NCI-H82 (cell line): ENCODE measurements around the gene MAVS.
"Not testable (repeated sequence)": the region's sequence is repeated elsewhere in the genome, so short reads cannot be mapped to it uniquely, and the experiment has no call there.

Experiments
- DNase-seq: peaks from one replicate; lab custom pipeline; 2025; lab: John Stamatoyannopoulos, UW

The MAVS gene

DNA sequence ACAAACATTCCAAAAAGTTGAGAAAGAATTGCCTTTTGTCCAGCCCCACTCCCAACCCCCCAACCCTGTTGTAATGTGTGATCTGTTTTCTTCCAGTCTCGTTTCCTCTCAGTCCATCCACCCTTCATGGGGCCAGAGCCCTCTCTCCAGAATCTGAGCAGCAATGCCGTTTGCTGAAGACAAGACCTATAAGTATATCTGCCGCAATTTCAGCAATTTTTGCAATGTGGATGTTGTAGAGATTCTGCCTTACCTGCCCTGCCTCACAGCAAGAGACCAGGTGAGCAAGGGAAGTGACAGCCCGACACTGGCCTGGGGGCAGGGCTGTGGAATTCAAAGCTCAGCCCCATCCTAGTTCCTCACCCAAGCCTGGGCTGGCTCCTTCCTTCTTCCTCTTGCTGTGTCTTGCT lies 7.8 kb downstream of the MAVS start:
- DNase-seq = no peak

DNA sequence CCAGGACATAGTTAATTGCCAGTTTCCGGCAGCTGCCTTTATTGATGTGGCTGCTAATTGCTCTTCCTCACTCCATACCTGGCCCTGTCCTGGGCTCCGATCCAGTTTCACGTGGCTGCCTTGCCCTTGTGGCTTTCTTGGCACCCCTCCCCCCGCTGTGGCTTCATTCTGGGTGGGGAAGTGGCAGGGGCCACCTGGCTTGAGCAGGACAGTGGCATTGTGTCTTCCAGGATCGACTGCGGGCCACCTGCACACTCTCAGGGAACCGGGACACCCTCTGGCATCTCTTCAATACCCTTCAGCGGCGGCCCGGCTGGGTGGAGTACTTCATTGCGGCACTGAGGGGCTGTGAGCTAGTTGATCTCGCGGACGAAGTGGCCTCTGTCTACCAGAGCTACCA lies 10.8 kb downstream of the MAVS start:
- no peak for DNase-seq

DNA sequence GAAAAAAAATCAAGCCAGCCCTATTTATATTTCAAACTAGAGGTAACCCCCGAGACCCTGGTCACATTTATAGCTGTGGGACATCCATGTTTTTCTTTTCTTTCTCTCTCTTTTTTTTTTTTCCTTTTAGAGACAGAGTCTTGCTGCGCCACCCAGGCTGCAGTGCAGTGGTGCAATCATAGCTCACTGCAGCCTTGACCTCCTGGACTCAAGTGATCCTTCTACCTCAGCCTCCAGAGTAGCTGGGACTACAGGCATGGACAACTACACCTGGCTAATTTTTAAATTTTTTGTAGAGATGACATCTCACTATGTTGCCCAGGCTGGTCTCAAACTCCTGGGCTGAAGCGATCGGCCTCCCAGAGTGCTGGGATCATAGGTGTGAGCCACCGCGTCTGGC lies 12.1 kb downstream of the MAVS start:
- DNase-seq = no peak

DNA sequence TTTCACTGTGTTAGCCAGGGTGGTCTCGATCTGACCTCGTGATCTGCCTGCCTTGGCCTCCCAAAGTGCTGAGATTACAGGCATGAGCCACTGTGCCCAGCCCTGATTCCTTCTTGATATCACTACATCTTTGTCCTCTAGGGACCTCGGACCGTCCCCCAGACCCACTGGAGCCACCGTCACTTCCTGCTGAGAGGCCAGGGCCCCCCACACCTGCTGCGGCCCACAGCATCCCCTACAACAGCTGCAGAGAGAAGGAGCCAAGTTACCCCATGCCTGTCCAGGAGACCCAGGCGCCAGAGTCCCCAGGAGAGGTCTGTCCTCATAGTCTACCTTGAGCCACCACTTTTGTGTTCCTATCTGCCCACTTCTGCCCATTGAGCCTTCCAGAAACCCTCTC lies 14.6 kb downstream of the MAVS start:
- DNase-seq = no peak

DNA sequence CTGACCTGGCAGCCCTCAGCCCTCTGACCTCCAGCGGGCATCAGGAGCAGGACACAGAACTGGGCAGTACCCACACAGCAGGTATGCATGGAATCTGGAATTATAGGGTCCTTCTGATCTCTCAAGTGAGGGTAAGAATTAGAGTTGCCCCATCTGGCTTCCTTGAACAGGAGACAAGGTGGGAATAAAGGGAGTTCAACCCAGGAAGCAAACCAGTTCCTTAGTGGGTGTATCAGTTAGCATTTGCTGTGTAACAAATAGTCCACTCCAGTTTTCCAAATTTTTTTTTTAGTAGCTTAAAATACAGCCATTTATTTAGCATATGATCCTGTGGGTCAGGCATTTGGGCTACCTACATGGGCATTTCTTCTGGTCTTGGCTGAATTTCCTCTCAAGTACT lies 15.7 kb downstream of the MAVS start:
- no peak for DNase-seq

DNA sequence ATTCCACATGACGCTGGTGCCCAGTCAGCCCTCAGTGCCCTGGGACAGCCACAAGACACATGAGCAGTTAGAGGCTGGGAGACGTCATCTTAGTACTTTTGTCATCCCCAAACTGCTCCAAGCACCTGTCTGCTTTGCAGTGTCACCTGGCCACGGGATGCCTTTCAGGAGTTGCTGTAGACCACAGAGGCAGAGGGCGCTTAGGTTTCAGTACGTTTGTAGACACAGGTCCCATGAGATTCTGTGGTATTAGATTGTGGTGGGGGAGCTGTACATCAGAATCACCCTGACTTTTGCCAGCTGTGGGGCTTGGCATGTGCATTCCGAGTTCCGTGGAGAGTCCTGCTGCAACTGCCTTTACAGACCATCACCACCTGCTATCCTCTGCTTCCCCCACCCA lies 16.7 kb downstream of the MAVS start:
- no peak for DNase-seq

DNA sequence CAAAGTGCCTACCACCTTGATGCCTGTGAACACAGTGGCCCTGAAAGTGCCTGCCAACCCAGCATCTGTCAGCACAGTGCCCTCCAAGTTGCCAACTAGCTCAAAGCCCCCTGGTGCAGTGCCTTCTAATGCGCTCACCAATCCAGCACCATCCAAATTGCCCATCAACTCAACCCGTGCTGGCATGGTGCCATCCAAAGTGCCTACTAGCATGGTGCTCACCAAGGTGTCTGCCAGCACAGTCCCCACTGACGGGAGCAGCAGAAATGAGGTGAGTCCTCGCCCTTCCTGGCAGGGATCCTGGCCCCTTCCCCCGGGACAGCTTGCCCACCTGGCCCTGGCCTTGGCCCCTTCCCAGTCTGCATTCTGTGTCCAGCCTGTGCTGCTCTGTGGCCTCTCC lies 17.9 kb downstream of the MAVS start:
- DNase-seq = no peak

DNA sequence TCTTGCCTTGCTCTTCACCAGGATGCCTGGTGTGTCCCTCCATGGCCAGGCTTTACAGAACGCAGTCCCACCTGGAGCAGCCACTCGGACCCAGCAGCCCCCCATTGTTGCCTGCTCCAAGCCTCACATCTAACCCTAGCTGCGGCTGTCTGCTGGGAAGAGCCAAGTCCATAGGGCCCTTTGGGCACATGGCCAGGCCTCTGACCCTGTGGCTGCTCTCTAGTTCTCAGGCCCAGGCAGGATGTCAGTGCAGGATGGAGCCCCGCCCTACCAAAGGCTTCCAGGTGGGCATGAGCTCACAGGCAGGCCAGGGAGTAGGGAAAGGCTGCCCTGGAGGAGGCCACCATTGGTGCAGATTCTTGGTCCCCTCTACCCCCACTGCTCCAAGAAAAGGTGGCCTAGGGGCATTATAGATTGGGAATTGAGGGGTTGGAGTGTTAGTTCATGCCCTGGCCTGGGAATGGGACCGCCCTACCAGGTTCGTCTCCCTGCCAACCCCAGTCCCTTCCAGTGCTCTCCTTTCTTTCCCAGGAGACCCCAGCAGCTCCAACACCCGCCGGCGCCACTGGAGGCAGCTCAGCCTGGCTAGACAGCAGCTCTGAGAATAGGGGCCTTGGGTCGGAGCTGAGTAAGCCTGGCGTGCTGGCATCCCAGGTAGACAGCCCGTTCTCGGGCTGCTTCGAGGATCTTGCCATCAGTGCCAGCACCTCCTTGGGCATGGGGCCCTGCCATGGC lies 18.7 kb downstream of the MAVS start:
- no peak for DNase-seq

DNA sequence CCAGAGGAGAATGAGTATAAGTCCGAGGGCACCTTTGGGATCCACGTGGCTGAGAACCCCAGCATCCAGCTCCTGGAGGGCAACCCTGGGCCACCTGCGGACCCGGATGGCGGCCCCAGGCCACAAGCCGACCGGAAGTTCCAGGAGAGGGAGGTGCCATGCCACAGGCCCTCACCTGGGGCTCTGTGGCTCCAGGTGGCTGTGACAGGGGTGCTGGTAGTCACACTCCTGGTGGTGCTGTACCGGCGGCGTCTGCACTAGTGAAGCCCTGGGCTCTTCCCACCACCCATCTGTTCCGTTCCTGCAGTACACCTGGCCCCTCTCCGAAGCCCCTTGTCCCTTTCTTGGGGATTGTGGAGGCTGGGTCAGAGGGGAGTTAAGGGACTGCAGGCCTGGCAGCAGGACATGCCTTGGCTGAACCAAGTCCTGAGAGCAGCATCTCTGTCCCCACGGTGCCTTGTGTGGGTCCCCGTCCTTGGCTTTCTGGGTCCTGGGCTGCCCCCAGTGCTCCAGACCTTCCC lies 19.3 kb downstream of the MAVS start:
- no peak for DNase-seq

DNA sequence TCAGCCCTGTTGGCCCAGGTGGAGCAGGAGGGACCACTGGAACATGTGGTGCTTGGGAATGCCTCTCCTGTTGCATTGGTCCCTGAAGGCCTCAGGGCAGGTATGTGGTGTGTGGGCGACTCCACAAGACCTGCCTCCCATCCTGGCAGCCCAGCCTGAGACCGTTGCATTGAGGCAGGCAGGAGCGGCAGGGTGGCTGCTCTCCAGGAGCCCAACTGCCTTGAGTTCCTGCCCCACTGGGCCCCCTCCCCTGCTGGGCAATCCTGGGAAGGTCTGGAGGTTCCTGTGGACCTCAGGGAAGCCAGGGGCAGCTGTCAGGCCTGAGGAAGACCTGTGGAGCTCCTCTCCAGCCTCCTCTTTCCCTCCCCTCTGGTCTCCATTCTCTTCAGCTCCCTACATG lies 19.8 kb downstream of the MAVS start:
- DNase-seq = no peak

DNA sequence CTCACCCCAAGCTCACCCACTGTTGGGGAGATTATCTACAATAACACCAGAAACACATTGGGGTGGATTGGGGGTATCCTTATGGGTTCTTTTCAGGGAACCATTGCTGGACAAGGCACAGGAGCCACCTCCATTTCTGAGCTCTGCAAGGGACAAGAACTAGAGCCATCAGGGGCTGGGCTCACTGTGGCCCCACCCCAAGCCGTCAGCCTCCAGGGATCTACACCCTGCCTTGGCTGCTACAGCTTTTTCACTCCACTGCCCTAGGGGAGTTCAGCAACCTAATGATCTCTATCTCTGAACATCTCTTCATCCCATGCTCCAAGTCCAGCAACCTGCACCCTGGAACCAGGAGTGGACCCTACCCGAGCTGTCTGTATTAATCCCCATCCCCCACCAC lies 21.2 kb downstream of the MAVS start:
- DNase-seq = no peak

DNA sequence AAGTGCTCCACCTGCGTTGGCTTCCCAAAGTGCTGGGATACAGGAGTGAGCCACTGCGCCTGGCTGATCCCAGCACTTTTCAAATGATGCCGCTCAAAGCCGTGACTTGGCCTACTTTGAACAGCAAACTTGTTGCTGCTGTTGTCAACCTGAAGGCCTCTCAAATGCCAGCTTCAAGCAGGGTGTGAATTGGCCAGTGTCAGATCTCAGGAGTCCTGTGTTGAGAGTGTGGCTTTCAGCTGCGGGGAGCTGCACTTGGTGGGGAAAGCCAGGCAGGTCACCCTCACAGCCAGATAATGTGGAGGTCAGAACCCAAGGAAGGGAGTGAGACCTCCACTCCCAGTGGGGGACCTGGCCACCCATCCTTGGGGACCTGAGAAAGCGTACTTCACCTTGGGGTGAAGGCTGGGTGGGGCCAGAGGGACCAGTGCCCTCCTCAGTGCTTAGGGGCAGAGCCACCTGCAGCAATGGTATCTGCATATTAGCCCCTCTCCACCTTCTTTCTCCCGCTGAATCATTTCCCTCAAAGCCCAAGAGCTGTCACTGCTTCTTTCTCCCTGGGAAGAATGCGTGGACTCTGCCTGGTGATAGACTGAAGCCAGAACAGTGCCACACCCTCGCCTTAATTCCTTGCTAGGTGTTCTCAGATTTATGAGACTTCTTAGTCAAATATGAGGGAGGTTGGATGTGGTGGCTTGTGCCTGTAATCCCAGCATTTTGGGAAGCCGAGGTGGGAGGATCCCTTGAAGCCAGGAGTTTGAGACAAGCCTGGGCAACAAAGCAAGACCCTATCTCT lies 23.4 kb downstream of the MAVS start:
- no peak for DNase-seq

DNA sequence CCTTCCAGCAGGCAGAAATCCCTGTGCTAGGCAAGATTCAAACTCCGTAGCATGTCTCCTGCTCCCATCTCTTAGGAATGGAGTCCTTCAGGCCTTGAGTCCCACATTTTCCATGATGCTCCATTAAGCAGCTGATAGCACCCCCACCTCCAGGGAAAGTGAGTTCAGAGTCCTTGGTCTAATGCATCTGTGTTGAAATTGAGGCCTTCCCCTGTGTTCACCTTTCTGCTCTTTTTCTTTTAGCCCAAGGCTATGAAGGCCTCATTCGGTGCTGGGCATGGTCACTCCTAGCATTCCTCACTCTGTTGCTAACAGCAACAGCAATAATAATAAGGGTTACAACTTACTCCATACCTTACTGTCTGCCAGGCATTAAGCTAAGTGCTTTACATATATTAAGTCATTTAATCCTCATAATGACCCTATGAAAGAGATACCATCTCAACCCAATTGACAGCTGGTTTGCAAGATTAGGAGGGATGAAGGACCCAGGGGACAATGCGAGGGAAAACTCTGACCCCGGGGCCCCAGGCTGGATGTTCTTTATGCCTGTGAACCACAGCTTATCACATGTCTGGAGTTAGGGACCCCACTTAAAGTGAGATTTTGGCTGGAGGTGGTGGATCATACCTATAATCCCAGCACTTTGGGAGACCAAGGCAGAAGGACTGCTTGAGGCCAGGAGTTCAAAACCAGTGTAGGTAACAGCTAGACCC lies 25.1 kb downstream of the MAVS start:
- DNase-seq = peak; percentile 95

DNA sequence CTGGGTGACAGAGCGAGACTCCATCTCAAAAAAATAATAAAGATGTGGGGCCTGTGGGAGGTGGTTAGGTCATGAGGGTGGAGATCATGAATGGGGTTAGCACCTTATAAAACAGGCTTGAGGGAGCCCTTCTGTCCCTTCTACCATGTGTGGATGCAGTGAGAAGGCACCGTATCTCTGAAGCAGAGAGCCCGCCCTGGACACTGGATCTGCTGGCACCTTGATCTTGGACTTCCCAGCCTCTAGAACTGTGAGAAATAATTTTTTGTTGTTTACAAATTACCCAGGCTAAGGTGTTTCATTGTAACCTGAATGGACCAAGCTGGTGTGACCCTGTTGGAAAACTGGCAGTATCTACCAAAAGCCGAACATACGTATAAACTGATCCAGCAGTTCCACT lies 26.9 kb downstream of the MAVS start:
- DNase-seq = no peak

DNA sequence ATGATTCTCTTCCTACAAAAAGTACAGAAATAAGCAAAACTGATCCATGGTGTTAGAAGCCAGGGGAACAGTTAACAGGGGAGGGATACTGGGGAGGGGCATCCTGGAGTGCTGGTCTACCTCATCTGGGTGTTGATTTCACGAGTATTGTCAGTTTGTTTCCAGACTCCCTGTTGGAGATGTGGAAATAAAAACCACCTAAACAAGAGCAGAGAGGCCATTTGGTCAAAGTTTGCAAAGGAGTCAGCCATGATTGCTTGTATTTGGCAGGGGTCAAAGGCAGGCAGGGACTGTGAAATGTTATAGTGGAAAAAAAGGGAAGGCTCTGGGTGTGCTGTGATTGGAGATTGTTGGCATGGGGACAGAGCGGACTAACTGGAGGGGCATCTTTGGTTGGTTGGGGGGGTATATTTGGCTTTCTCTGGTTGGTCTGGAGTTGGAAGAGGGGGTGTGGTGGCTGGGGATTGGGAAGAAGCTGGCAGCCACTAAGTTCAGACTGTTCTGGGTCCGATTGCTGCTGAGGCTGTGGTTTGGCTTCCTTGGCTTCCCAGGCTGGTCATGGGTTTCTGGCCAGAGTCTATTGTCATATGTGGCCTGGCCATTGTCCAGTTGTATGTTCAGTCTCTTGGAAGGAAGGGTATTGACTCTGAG lies 27.7 kb downstream of the MAVS start:
- DNase-seq = no peak

DNA sequence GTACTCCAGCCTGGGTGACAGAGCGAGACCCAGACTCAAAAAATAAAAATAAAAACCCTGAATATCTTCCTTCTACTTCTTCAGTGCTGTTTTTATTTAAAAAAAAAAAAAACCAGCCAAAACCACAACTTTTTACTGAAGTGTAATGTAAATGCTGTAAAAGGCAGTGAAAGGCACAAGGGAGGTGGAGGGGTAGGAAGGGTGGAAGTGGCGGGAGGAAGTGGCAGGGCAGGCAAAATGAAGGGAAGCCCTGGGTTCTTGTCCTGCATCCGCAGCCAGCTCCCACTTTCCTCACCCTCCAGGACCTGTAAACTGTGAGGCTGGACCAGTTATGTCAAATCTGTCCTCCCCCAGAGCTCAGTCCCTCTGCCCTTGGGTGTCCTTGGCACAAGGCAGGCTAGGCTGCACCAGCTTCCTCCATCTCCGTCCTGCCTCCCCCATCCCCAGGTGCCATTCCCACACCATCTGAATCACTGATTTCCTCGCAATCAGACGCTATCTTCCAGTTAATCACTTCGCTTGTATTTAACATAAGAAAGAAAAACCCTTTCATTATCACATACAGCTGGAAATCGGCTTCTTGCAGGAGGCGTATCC lies 28.8 kb downstream of the MAVS start:
- no peak for DNase-seq

DNA sequence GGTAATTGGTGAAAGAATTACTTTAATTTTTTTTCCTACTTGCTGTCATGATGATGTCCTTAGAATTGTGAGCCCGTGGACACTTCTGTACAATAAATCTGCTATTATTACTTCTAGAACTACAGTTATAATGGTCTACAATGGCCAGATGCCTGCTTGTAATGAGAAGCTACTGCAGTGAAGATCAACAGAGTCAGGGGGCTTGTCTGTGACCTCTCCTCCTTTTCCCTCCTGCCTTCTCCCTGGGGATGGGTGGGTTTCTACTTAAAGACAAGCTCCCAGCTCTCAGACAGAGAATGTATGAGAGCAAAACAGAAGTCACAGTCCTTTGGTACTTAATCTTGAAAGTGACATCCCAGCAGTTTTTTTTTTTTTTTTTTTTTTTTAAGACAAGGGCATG lies 29.4 kb downstream of the MAVS start:
- no peak for DNase-seq

DNA sequence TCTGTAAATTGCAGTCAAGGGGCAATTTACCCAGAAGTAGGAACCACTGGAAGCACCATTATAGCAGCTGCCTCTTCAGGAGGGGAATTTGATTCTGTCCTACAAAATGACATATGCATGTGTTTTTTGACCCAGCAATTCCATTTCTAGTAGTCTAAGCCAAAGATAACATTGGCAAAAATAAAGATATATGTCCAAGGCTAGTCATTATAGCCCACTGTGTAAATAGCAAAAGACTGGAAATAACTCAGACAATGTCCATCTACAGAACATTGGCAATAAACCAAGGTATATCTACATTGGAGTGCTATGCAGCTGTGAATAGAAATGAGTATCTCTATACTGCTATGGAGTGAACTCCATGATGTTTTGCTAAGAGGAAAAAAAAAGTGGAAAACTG lies 30.0 kb downstream of the MAVS start:
- no peak for DNase-seq

DNA sequence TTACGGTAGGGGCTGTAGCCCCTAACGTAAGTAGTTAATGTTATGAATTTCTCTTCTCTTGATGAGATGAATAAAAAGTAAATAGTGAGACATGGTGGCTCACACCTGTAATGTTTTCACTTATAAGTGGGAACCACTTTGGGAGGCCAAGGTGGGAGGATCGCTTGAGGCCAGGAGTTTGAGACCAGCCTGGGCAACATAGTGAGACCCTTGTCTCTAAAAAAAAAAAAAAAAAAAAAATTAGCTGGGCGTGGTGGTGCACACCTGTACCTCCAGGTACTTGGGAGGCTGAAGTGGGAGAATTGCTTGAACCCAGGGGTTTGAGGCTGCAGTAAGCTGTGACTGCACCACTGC lies 32.3 kb downstream of the MAVS start:
- not testable (repeated sequence) for DNase-seq

DNA sequence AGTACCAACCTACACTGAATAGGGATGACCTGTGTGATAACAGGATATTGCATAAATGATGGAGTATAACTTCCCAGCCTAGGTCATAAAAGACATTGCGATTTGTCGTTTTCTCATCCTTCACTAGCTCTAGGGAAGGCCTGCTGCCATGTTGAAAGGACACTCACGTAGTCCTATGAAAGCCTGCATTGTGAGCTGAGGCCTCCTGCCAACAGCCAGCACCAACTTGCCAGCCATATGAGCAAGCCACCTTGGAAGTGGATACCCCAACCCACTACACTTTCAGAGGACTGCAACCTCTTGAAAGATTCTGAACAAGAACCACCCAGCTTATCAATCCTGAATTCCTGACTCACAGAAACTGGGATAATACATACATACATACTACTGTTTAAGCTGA lies 39.1 kb downstream of the MAVS start:
- no peak for DNase-seq

DNA sequence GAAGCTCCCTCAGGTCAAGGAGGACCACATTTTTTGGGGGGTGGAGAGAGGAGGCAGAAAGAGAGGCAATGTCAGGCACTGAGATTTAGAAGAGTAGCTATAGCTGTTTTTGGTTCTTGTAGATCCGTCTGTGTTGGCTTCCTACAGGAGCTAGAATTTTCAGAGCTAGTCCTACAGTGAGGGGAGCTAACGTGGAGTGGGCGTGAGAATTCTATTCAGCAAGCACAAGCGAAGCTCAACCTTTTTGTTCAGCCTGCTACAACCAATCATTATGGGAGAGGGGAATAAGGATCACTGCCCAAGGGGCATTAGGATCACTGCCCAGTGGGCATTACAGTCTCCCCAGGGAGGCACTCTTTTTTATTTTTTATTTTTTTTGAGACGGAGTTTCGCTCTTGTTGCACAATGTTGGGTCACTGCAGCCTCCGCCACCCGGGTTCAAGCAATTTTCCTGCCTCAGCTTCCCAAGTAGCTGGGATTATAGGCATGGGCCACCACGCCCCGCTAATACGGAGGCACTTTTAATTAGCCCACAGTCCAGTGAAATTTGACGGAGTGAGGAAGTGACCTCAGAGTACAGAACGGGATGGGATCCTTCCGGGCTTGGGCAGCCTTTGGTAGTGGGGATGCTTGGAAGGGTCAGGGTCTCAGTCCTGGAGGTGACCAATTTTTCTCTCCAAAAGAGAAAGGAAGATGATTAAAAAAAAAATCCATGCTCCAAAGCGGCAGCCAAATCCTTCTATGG lies 41.4 kb downstream of the MAVS start:
- DNase-seq = peak; percentile 71
